Activated effector memory CD4-positive, alpha-beta T cell treated with anti-CD3 and anti-CD28 coated beads, Interleukin-2, amount 50 U/mL, for 16 hours (primary cell): Measurements from ENCODE around the gene ABHD15.

Experiments used
- DNase-seq: peaks from one replicate; pipeline ENCODE4 v3.0.0-alpha.2; 2020

Gene ABHD15

DNA sequence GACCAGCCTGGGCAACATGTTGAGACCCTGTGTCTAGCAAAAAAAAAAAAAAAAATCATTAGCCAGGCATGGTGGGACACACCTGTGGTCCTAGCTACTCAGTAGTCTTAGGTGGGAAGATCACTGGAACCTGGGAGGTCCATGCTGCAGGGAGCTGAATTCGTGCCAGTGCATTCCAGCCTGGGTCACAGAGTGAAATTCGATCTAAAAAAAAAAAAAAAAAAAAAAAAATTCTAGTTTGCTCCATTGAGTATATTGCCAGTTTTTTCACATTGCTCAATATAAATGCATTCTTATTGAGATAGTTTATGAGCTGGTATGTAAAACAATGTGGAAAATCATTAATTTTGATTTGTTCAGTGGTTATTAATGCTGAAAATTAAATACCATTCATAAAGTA, 52.0 kb downstream of the ABHD15 start:
- DNase-seq, result no peak

- DNase-seq, result no peak
Measured at GRCh38 chr17:29510953-29511352, 55.9 kb downstream of the ABHD15 start.
